Psoas muscle (tissue), 8 donors: ENCODE results near the gene GRID2IP. TPM values are rescaled to one million over a fixed set of nuclear protein-coding genes. Genes with fewer than 3 reads are reported as not detected.
A peak's percentile ranks its signal among the peaks of the same experiment; 100 is the strongest.

ENCODE experiments used
- ATAC-seq, 4 donors: fragments of 200-7000 bp; cut with Tn5 transposase; one replicate each; pipeline ENCODE4 v1.9.1; 2020; ENCODE audit warnings: moderate library complexity in 3 of 4, mild to moderate bottlenecking in 2 of 4
- DNase-seq, 2 donors: peaks; one replicate each; pipeline ENCODE4 v3.0.0-alpha.2; 2020
- H3K27ac ChIP-seq: fragments of 200-600 bp; one replicate; pipeline ENCODE4 v1.8.0; 2022
- H3K27me3 ChIP-seq, 3 donors: fragments of 200-600 bp in 1 of 3; one replicate each; pipeline versions ENCODE4 v1.6.1 to v1.8.0; 2013 to 2022; ENCODE audit warnings: low read length in 2 of 3, mild to moderate bottlenecking in 2 of 3, moderate library complexity in 1 of 3; ENCODE audit not compliant: insufficient read depth in 3 of 3
- H3K36me3 ChIP-seq, 2 donors: fragments of 200-600 bp in 1 of 2; one replicate each; pipeline versions ENCODE4 v1.6.1 to v1.8.0; 2013 to 2022; ENCODE audit warnings: low read depth in 1 of 2, mild to moderate bottlenecking in 1 of 2, moderate library complexity in 1 of 2; ENCODE audit not compliant: insufficient read depth in 1 of 2
- H3K4me1 ChIP-seq: fragments of 200-600 bp; one replicate; pipeline ENCODE4 v1.8.0; 2022
- H3K4me3 ChIP-seq: fragments of 200-600 bp; one replicate; pipeline ENCODE4 v1.8.0; 2022; ENCODE audit warnings: mild to moderate bottlenecking
- H3K9me3 ChIP-seq: fragments of 200-600 bp; one replicate; pipeline ENCODE4 v1.8.0; 2022
- CTCF ChIP-seq: fragments of 200-600 bp; IDR thresholded peaks from one replicate; pipeline ENCODE4 v1.8.0; 2022; ENCODE audit warnings: antibody characterized with exemption
- WGBS, 3 donors: extraction: QIAGEN DNeasy Blood & Tissue Kit; methylation state at CpG; one replicate each; pipeline versions ENCODE4 v1.1.6 to v1.1.7; 2013; 5-methylcytosine and 5-hydroxymethylcytosine counted together
- intact Hi-C, 2 donors: fragments of 100-400 bp; cut with DNase I; formaldehyde crosslinking; loops; one replicate each; pipeline versions ENCODE4 v1.11.0 to v1.14.2; 2022
- polyA plus RNA-seq, 3 donors: library from polyadenylated mRNA; stranded (reverse); fragments of 200-250 nt; gene quantifications; one replicate each; pipeline ENCODE4 v1.2.3, GENCODE V29; 2013
- total RNA-seq, 4 donors: library from RNA; stranded (reverse); fragmentation: NEBNext Ultra II Directional in 2 of 4; extraction: Animal tissue kit (Norgen Biotek cat#: 25700) in 2 of 4; gene quantifications; one replicate each; pipeline versions ENCODE4 v1.2.1 to v1.2.4, GENCODE V29; 2021 to 2023
- donor health status: healthy with polysubstance abuse.
- donor health status: DM: no; HTN: no; CAD: no; lungs with moderate emphysema.
- donor health status: Bipolar disorder and iron deficiency.
- donor health status: healthy.
- donor health status: DM: yes; HTN: yes; CAD: no.
- donor health status: DM: no; HTN: no; CAD: no.
- donor health status: DM: no; HTN: no; CAD: no.
- donor health status: DM: yes; HTN: yes; CAD: no.

GRID2IP gene
- total and polyA plus RNA-seq, 7 donors, result 0.01 to 0.06 (median 0.03) TPM; not detected in 4

GRCh38 chr7:6563936-6564770 is 12.9 kb upstream of the GRID2IP start:
- DNase-seq (no peak), ATAC-seq (no peak)
- H3K27me3 ChIP-seq, result no peaks in the 10 kb centered on the region
- 44 to 55% (median 45%) methylated on average over 12 of the region's 12 CpGs for WGBS, 3 donors
- no peak for TF ChIP-seq CTCF
- no peaks in the 10 kb centered on the region for H3K4me1 ChIP-seq
- no peaks in the 10 kb centered on the region for H3K9me3 ChIP-seq
- no peak overlapping the region for H3K4me3 ChIP-seq
- H3K36me3 ChIP-seq, result no peaks in the 10 kb centered on the region
- intact Hi-C loops, result no loop called here
- H3K27ac ChIP-seq, result no peak overlapping the region

- Histone ChIP-seq H3K36me3 (no peaks in the 10 kb centered on the region), H3K9me3 (no peaks in the 10 kb centered on the region), H3K4me3 (no peak overlapping the region), H3K4me1 (no peaks in the 10 kb centered on the region), H3K27me3 (no peaks in the 10 kb centered on the region), H3K27ac (no peak overlapping the region)
- TF ChIP-seq CTCF, result no peak
- DNase-seq (no peak), ATAC-seq (no peak)
- WGBS, 3 donors, result 84 to 95% (median 91%) methylated on average over 1 of the region's 1 CpG
- intact Hi-C loops, result no loop called here
Observed at GRCh38 chr7:6562106-6562505, 10.8 kb upstream of the GRID2IP start.

GRCh38 chr7:6559896-6560295 is 8.6 kb upstream of the GRID2IP start:
- Histone ChIP-seq H3K4me3 (no peak overlapping the region), H3K9me3 (no peaks in the 10 kb centered on the region), H3K36me3 (no peaks in the 10 kb centered on the region), H3K4me1 (no peaks in the 10 kb centered on the region), H3K27ac (no peak overlapping the region), H3K27me3 (no peaks in the 10 kb centered on the region)
- intact Hi-C loops, result no loop called here
- ATAC-seq, result no peak
- WGBS, 3 donors, result 28 to 45% (median 31%) methylated on average over 3 of the region's 3 CpGs
- no peak for DNase-seq
- TF ChIP-seq CTCF, result no peak

DNA sequence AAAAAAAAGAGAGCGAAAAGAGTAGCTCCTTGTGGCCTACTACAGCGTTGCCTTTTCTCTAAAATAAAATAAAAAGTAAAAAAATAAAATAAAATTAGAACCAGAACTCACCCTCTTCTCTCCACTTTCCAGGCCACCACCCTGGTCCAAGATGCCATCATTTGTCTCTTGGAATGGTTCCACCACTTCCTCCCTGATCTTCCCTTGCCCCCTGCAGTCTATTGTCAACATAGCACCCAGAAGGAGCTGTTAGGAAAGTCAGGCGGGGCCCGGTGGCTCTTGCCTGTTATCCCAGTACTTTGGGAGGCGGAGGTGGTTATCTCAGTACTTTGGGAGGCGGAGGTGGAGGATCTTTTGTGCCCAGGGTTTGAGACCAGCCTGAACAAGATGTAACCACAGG is 7.6 kb upstream of the GRID2IP start:
- 55 to 56% (median 55%) methylated on average over 6 of the region's 6 CpGs for WGBS, 3 donors
- no peak for ATAC-seq
- no peaks in the 10 kb centered on the region for H3K36me3 ChIP-seq
- TF ChIP-seq CTCF, result peak; percentile 17
- H3K27me3 ChIP-seq, result no peaks in the 10 kb centered on the region
- no peak for DNase-seq
- H3K27ac ChIP-seq, result no peak overlapping the region
- intact Hi-C loops, result no loop called here
- no peaks in the 10 kb centered on the region for H3K9me3 ChIP-seq
- H3K4me3 ChIP-seq, result no peak overlapping the region
- H3K4me1 ChIP-seq, result no peaks in the 10 kb centered on the region

GRCh38 chr7:6556196-6556595 is 4.9 kb upstream of the GRID2IP start:
- DNase-seq, result no peak
- Histone ChIP-seq H3K27ac (no peak overlapping the region), H3K4me3 (no peak overlapping the region), H3K4me1 (no peaks in the 10 kb centered on the region), H3K27me3 (no peaks in the 10 kb centered on the region), H3K9me3 (no peaks in the 10 kb centered on the region), H3K36me3 (no peaks in the 10 kb centered on the region)
- ATAC-seq, result no peak
- WGBS, 3 donors, result 68 to 73% (median 71%) methylated on average over 6 of the region's 6 CpGs
- intact Hi-C loops, result no loop called here
- no peak for TF ChIP-seq CTCF
